NCI-H446 (cell line): ENCODE measurements around the gene PRRC2A.

Experiments
- DNase-seq, 2 experiments: peaks; one replicate each; lab custom pipeline; 2025; lab: John Stamatoyannopoulos, UW

Gene PRRC2A

GRCh38 chr6:31620586-31621319 lies at the start of gene PRRC2A:
PRRC2A (plus strand) TSS chr6:31620715; CDS start chr6:31622790, 2,075 bp downstream.
- peak in 1 of 2 experiments; percentile 100 for DNase-seq

- DNase-seq: no peak
Observed at GRCh38 chr6:31572041-31572911, 48.2 kb upstream of the PRRC2A start, which contains the start of gene LTA. LTA (plus strand) TSS chr6:31572289; CDS start chr6:31572743, 454 bp downstream.

GRCh38 chr6:31573239-31574105 lies 47.0 kb upstream of the PRRC2A start:
- DNase-seq: no peak

GRCh38 chr6:31574106-31575061 lies 46.1 kb upstream of the PRRC2A start:
- no peak for DNase-seq

- peak in 1 of 2 experiments; percentile 12 for DNase-seq
Observed at GRCh38 chr6:31575335-31575901, 45.1 kb upstream of the PRRC2A start, which contains the start of gene TNF. TNF (plus strand) TSS chr6:31575565; CDS start chr6:31575742, 177 bp downstream.

- no peak for DNase-seq
Observed at GRCh38 chr6:31575952-31576685, 44.4 kb upstream of the PRRC2A start.

GRCh38 chr6:31576897-31577578 lies 43.5 kb upstream of the PRRC2A start:
- no peak for DNase-seq

- no peak for DNase-seq
Observed at GRCh38 chr6:31577579-31577966, 42.9 kb upstream of the PRRC2A start.

GRCh38 chr6:31578184-31579118 lies 42.1 kb upstream of the PRRC2A start:
- DNase-seq: no peak

GRCh38 chr6:31579119-31579505 lies 41.4 kb upstream of the PRRC2A start:
- DNase-seq: no peak

- no peak for DNase-seq
Observed at GRCh38 chr6:31579546-31580437, 40.7 kb upstream of the PRRC2A start.

GRCh38 chr6:31580438-31580740 lies 40.1 kb upstream of the PRRC2A start:
- no peak for DNase-seq

GRCh38 chr6:31580807-31581433 lies 39.6 kb upstream of the PRRC2A start:
- peak; percentile 38 to 84 for DNase-seq

GRCh38 chr6:31581434-31582229 lies 38.9 kb upstream of the PRRC2A start:
- no peak for DNase-seq

- DNase-seq: no peak
Observed at GRCh38 chr6:31582230-31582643, 38.3 kb upstream of the PRRC2A start, which contains the start of gene LTB. LTB (minus strand) TSS chr6:31582424; CDS start chr6:31582417, 7 bp downstream.

GRCh38 chr6:31585491-31585890 lies 35.0 kb upstream of the PRRC2A start:
- DNase-seq: no peak
